ENCODE data around the gene OBP2A. TPM values are rescaled to one million over a fixed set of nuclear protein-coding genes. Genes with fewer than 3 reads are reported as not detected.
"Not testable (repeated sequence)": the region's sequence is repeated elsewhere in the genome, so short reads cannot be mapped to it uniquely, and the experiment has no call there.

The OBP2A gene
- total and polyA plus RNA-seq, 8 donors = not detected

DNA sequence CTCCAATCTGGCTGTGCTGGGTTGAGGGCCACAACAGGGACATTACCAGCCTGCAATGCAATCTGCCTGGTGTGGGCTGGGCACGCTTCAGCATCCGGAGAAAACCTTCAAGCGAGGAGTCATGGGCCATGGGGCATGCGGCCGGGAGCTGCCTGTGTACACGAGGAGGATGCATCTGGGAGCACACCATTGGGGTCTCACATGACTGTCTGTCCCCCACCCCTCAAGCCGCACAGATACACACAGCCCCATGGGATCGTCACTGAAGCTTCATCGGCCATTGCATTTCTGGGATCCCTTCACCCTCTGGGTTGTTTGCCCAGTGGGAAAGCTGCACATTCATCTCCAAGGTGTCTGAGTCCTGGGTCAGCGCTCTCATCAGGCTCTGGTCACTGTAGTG lies 14.8 kb upstream of the OBP2A start:
- no peak overlapping the region for H3K27ac ChIP-seq
- TF ChIP-seq, protein P1, sequence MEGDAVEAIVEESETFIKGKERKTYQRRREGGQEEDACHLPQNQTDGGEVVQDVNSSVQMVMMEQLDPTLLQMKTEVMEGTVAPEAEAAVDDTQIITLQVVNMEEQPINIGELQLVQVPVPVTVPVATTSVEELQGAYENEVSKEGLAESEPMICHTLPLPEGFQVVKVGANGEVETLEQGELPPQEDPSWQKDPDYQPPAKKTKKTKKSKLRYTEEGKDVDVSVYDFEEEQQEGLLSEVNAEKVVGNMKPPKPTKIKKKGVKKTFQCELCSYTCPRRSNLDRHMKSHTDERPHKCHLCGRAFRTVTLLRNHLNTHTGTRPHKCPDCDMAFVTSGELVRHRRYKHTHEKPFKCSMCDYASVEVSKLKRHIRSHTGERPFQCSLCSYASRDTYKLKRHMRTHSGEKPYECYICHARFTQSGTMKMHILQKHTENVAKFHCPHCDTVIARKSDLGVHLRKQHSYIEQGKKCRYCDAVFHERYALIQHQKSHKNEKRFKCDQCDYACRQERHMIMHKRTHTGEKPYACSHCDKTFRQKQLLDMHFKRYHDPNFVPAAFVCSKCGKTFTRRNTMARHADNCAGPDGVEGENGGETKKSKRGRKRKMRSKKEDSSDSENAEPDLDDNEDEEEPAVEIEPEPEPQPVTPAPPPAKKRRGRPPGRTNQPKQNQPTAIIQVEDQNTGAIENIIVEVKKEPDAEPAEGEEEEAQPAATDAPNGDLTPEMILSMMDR (IDR thresholded peaks at IDR 0.05) = no peak
- intact Hi-C loops (cut with DNase I) = no loop called here
- no peak for ATAC-seq
- DNase-seq = no peak
- H3K9me3 ChIP-seq = no peaks in the 10 kb centered on the region
- peaks cover 0 to 42% of the 10 kb centered on the region in 2 donors for H3K27me3 ChIP-seq
- no peaks in the 10 kb centered on the region for H3K4me1 ChIP-seq
- no peaks in the 10 kb centered on the region for H3K36me3 ChIP-seq
- H3K4me3 ChIP-seq = no peak overlapping the region

DNA sequence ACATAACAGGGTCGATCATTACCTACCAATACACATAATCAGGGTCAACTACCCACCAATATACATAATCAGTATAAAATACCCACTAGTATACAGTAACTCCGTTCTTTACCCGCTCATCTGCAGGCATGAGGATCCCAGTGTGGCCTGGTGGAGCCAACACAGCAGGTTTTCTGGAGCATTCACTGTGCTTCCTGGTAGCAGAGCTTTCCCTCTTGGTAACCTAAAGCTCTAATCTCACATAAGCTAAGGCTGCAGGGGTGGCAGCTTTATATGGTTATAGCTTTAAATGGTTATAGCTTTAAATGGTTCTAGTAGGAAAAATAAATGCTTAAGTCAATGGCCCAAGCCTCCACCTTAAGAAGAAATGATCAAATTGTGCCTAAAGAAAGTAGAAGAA lies 12.8 kb upstream of the OBP2A start:
- Histone ChIP-seq H3K27ac (no peak overlapping the region), H3K4me1 (no peaks in the 10 kb centered on the region), H3K27me3 (peaks cover 0 to 32% of the 10 kb centered on the region in 2 donors), H3K9me3 (no peaks in the 10 kb centered on the region), H3K36me3 (no peaks in the 10 kb centered on the region), H3K4me3 (no peak overlapping the region)
- ATAC-seq = no peak
- no peak for DNase-seq
- intact Hi-C loops (cut with DNase I) = no loop called here
- TF ChIP-seq, protein P1 (IDR thresholded peaks at IDR 0.05) = no peak

DNA sequence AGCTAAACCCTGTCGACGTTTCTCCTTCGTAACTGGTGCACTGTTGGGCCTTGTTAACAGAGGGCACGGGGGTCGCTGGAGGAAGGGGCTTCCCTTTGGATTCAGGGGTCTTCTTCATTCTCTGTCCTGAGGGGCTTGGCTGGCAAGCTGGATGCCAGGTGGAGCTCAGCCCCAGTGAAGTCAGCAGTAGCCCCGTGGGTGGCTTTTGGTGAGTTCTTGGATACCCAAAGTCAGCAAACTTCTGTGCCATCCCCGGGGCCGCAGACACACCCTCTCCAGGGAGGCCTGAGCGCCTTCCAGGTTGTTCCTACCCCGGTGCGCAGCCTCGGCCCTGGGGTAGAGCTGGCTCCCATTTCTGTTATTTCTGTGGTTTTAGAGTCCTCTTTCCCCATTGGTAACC lies 12.3 kb upstream of the OBP2A start:
- Histone ChIP-seq H3K4me3 (no peak overlapping the region), H3K4me1 (no peaks in the 10 kb centered on the region), H3K36me3 (no peaks in the 10 kb centered on the region), H3K27ac (no peak overlapping the region), H3K27me3 (peaks cover 0 to 32% of the 10 kb centered on the region in 2 donors), H3K9me3 (no peaks in the 10 kb centered on the region)
- DNase-seq (no peak), ATAC-seq (no peak)
- TF ChIP-seq, protein P1 (IDR thresholded peaks at IDR 0.05) = no peak
- intact Hi-C loops (cut with DNase I) = no loop called here

DNA sequence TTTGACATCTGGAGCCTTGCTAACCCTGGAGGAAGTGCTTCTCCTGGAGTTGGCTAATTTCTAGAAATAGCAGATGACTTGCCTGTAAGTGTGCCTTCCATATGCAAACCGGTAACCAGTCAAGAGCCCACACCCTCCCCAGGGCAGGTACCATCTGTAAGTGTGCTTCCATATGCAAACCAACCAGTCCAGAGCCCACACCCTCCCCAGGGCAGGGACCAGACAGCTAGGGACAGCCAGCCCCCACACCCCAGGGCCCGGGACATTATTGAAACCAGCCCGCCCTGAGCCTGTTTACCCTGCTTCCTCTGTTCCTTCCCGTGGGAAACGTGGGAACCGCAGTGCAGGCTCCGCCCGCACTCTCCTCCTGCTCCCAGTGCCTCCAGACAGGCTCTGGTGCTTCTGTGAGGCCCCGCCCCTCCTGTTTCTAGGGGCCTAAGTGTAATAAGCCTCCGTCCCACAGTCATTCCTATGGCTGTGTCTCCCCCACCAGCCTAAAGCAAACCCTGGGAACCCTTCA lies 11.7 kb upstream of the OBP2A start:
- H3K9me3 ChIP-seq; H3K27ac ChIP-seq; H3K36me3 ChIP-seq; DNase-seq; H3K4me1 ChIP-seq; H3K4me3 ChIP-seq; ATAC-seq; intact Hi-C loops (cut with DNase I): not testable (repeated sequence)
- peaks cover 0 to 32% of the 10 kb centered on the region in 2 donors for H3K27me3 ChIP-seq

DNA sequence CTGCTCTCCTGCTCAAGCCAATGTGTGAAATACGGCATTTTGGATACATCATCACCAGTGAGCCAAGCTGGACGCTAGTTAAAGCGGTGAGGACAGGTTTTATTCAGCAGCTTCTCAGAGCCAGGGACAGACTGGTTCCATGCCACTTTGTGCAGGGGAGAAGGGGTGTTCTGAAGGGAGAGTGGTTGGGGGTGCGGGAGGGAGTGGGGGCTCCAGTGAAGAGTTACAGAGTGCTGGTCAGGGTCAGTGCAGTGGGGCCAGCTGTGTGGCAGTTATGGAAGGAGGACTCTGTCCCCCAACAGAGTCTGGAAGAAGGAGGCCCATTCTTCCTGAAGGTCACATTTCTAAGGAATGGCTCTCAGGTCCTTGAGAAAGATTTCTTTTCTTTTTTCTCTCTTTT lies 11.1 kb upstream of the OBP2A start:
- H3K4me1 ChIP-seq; intact Hi-C loops (cut with DNase I); ATAC-seq; DNase-seq; H3K27ac ChIP-seq; H3K9me3 ChIP-seq; H3K4me3 ChIP-seq; H3K36me3 ChIP-seq: not testable (repeated sequence)
- peaks cover 0 to 35% of the 10 kb centered on the region in 2 donors for H3K27me3 ChIP-seq

DNA sequence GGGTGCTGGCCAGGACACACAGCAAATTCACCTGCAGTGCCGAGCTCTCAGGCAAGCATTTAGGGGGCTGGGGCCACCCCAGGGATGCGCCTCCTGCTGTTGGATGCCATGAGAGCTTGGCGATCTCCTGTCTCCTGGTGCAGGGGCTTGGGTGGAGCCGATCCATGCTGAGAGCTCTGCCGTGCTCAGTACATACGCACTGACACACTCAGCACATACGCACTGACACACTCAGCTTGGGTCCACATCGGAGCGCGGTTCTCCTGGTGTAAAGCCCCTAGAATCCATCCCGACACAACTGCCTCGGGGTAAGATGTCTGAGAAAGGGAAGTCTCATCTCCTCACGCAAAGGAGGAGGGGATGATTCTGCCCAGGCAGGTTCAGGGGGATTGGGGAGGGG lies 10.3 kb upstream of the OBP2A start:
- H3K36me3 ChIP-seq; intact Hi-C loops (cut with DNase I); DNase-seq; H3K4me1 ChIP-seq; H3K9me3 ChIP-seq; H3K27ac ChIP-seq; H3K4me3 ChIP-seq; ATAC-seq: not testable (repeated sequence)
- H3K27me3 ChIP-seq = peaks cover 0 to 39% of the 10 kb centered on the region in 2 donors

DNA sequence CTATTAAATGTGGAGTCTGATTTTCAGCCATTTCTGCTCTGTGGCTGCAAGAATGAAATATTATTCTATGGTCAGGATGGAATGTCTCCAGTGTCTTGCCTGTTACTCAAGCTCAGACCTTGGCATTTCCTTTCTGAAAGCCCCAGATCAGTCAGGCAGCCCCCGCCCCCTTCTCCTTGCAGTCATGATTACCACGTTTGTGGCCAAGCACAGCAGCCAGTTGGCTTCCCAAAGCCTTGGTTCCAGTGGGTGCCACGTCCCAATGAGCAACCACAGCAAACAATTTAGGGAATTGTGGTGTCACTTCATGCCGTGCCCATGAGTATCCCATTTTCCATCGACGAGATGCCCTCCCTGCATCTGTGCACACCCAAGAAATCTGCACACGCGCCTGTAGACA lies 9.7 kb upstream of the OBP2A start:
- intact Hi-C loops (cut with DNase I) = no loop called here
- H3K9me3 ChIP-seq = no peaks in the 10 kb centered on the region
- no peaks in the 10 kb centered on the region for H3K4me1 ChIP-seq
- no peak overlapping the region for H3K4me3 ChIP-seq
- no peaks in the 10 kb centered on the region for H3K36me3 ChIP-seq
- no peak for DNase-seq
- H3K27me3 ChIP-seq = peaks cover 0 to 35% of the 10 kb centered on the region in 2 donors
- ATAC-seq = no peak
- TF ChIP-seq, protein P1 (IDR thresholded peaks at IDR 0.05) = no peak
- no peak overlapping the region for H3K27ac ChIP-seq

DNA sequence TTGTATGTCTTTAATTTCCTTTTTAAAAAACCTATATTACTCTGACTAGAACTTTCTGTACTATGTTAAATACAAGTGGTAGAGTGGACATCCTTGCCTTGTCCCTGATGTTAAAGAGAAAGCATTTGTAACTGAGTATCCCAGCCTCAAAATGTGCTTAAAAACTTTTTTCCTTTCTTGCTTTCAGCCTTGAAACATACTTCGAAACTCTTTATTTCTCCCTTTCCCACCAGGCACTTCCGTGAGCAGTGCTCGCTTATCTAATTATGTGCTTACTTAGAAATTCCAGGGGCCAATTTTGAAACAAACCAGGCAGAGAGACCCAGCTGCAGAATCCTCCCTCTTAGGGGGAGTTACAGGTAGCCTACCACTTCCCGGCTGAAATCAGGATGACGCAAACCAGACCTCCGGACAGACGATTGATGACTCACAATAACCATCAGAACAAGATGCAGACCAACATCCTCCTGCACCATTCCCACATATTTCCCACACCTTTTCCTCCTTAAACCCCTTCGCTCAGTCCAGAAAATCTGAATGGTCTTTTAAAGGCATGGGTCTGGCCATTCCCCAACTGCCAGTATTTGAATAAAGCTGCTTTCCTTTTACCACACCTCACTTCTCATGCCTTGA lies 2.5 kb upstream of the OBP2A start:
- H3K4me1 ChIP-seq; ATAC-seq; DNase-seq; intact Hi-C loops (cut with DNase I); H3K9me3 ChIP-seq; H3K4me3 ChIP-seq; H3K36me3 ChIP-seq; H3K27ac ChIP-seq: not testable (repeated sequence)
- H3K27me3 ChIP-seq = peaks cover 0 to 14% of the 10 kb centered on the region in 2 donors

Data from left lung (tissue), 10 donors.